Measurements from ENCODE around the gene UBE2O.

- TF ChIP-seq, protein P1, sequence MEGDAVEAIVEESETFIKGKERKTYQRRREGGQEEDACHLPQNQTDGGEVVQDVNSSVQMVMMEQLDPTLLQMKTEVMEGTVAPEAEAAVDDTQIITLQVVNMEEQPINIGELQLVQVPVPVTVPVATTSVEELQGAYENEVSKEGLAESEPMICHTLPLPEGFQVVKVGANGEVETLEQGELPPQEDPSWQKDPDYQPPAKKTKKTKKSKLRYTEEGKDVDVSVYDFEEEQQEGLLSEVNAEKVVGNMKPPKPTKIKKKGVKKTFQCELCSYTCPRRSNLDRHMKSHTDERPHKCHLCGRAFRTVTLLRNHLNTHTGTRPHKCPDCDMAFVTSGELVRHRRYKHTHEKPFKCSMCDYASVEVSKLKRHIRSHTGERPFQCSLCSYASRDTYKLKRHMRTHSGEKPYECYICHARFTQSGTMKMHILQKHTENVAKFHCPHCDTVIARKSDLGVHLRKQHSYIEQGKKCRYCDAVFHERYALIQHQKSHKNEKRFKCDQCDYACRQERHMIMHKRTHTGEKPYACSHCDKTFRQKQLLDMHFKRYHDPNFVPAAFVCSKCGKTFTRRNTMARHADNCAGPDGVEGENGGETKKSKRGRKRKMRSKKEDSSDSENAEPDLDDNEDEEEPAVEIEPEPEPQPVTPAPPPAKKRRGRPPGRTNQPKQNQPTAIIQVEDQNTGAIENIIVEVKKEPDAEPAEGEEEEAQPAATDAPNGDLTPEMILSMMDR (IDR thresholded peaks at IDR 0.05), result no peak
- TF ChIP-seq EP300 (IDR thresholded peaks at IDR 0.05) (no peak), POLR2AphosphoS5 (IDR thresholded peaks at IDR 0.05) (no peak)
These were observed 38.3 kb downstream of the UBE2O start for GRCh38 chr17:76414334-76415295.

All from upper lobe of left lung (tissue), 4 donors.